ENCODE data around the gene FAF1.

Gene FAF1

GRCh38 chr1:50977575-50978143, 17.6 kb upstream of the FAF1 start:
- DNase-seq, result no peak

DNA sequence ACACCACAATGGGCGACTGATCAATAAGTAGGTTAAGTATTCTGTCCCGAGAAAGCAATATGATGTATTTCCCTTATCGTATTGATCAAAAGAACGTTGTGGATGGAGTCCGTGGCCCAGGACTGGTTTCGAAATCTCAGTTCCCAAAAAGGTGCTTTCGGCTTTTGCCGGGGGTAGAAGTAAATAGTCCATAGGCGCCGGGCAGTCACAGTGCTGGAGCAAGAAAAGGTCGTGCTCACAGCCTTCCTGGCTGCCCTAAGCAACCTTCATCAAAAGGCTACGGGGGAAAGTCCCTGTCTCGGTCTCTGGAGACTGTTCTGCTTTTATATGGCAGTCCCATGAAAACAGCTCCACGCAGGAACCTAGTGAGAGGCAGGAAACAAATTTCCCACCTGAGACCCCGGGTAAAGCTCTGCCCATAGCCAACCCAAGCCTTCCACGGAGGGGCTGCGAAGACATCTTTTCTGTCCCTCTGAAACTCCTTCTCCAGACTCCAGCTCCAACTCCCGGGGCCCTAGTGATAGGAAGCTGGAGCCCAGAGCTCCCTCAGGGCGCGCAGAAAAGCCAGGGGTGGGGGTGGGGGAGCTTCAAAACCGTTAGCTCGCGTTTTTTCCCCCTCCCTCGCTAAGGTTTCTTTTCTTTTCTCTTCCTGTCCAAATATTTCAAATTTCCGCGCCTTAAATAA, 17.0 kb upstream of the FAF1 start:
- no peak for DNase-seq

GRCh38 chr1:50976111-50976889, 16.2 kb upstream of the FAF1 start:
- no peak for DNase-seq

- DNase-seq, result no peak
Observed at GRCh38 chr1:50975436-50975835, 15.4 kb upstream of the FAF1 start.

DNA sequence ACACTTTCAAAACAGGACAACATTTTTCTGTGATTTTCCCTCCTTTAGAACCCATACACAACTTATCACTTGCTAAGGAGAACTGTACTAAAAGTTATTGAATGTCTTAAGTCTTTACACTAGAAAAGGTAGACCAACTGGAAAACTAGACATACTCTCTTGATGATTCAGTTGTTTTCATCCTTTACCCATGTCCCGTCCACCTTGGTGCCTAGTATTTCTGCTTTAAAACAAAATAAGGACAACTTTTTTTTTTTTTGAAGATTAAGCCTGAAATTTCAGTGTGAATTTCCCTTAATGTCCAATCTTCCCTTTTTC, 14.5 kb upstream of the FAF1 start:
- DNase-seq, result no peak

DNA sequence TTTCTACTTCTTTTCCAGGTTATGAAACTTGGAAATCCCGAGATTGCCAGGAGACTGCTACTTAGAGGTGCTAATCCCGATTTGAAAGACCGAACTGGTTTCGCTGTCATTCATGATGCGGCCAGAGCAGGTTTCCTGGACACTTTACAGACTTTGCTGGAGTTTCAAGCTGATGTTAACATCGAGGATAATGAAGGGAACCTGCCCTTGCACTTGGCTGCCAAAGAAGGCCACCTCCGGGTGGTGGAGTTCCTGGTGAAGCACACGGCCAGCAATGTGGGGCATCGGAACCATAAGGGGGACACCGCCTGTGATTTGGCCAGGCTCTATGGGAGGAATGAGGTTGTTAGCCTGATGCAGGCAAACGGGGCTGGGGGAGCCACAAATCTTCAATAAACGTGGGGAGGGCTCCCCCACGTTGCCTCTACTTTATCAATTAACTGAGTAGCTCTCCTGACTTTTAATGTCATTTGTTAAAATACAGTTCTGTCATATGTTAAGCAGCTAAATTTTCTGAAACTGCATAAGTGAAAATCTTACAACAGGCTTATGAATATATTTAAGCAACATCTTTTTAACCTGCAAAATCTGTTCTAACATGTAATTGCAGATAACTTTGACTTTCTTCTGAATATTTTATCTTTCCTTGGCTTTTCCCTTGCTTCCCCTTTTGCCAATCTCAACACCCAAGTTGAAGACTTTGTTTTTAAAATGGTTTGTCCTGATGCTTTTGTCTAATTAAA, 14.0 kb upstream of the FAF1 start:
- DNase-seq, result no peak

GRCh38 chr1:50973255-50973654, 13.2 kb upstream of the FAF1 start:
- no peak for DNase-seq

- no peak for DNase-seq
Observed at GRCh38 chr1:50972766-50973165, 12.7 kb upstream of the FAF1 start.

DNA sequence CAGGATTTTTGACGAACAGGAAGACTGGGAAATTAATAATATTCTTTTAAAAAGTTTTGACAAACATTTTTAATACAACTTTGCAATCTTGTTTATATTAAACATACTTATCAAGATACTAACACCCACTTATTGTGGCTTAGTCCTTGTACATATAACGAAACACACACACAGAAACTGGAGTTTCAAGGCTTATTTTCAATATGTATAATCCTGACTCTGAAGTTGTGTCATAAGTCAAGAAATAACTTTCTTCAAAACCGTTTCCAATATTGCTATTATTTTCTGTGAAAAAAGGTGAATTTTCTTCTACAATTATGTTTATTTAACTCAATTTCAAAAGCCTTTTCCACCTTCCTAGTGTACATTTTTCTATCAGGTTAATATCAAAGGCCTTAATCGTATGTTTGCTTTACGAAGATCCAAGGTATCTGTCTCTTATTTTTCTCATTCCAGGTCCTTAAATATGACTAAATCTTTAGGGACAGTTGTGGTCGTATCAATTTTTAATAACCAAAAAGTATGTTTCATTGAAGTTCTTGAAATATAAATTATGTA, 11.8 kb upstream of the FAF1 start:
- no peak for DNase-seq

DNA sequence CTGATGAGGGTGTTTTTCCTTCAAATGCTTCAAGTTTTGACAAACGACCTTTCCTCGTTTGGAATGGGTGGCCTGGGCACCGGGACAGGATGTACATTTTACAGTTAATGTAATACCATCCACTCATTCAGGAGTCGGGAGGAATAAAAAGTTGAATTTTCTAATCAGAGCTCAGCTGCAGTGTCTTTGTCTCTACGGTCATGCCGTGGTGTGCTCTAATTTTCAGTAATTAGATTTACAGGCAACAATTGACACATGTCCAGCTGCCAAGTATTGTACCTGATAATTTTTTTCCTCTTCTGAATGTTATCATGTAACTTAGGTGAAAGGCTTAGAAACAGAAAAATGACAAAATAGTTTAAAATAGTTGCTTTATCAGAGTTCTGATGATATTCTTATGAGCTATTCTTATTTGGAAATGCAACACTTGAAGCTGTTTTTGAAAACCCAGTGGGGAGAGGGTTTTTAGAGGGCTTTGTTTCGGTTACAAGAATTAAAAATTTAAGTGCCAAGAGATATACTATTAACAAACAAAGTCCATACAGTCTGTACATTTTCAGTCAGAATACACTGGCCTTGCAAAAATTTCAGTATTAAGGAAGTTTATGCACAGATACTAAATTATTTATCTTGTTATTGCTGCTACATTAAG, 11.0 kb upstream of the FAF1 start:
- no peak for DNase-seq

DNA sequence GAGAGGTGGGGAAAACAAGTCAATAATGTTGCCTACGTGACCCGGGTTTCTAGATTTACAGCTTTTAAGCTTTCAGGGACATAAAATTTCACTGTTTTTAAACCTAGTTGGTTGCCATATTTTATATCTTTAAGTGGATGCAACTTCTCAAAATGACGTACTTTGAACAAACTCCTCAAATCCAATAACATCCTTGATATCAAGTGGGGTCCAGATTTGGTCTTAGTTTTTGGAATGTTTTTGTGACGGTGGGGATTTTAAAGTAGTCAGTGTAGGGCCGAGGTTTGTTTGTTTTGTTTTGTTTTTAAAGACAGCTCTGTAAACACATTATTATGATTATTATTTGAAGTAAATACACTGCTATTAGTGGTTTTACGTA, 10.4 kb upstream of the FAF1 start:
- DNase-seq, result no peak

- DNase-seq, result peak; percentile 93
Observed at GRCh38 chr1:50969611-50970508, 9.8 kb upstream of the FAF1 start, which contains the start of gene CDKN2C. Gene CDKN2C (plus strand): TSS chr1:50970245. CDS start chr1:50970369, 124 bp downstream.

DNA sequence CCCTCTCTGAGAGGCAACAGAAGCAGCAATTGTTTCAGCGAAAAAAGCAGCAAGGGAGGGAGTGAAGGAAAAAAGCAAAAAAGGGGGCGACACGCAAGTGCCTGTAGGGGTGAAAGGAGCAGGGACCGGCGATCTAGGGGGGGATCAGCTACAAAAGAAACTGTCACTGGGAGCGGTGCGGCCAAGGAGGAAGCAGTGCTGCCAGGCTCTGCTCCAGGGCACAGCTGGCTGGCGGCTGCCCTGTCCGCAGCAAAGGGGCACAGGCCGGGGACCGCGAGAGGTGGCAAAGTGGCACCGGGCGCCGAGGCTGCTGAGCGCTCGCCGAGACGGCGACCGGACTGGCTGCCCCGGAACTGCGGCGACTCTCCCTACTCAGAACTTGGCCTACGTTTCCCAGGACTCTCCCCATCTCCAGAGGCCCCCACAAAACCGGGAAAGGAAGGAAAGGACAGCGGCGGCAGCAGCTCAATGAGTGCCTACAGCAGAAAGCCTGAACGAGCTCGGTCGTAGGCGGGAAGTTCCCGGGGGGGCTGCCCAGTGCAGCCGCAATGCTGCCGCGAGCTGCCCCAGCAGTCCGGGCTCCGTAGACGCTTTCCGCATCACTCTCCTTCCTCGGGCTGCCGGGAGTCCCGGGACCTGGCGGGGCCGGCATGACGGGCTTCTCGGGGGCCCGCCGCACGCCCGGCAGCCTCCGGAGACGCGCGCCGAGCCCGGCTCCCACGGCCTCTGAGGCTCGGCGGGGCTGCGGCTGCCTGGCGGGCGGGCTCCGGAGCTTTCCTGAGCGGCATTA, 8.9 kb upstream of the FAF1 start:
- DNase-seq, result no peak

- DNase-seq, result peak; percentile 90
Observed at GRCh38 chr1:50968158-50968820, 8.2 kb upstream of the FAF1 start.

GRCh38 chr1:50967416-50968157, 7.5 kb upstream of the FAF1 start:
- no peak for DNase-seq

- no peak for DNase-seq
Observed at GRCh38 chr1:50966991-50967390, 6.9 kb upstream of the FAF1 start.

- no peak for DNase-seq
Observed at GRCh38 chr1:50964863-50965262, 4.8 kb upstream of the FAF1 start.

- DNase-seq, result no peak
Observed at GRCh38 chr1:50959303-50959912, 659 bp downstream of the FAF1 start.

GRCh38 chr1:50955116-50955515, 5.0 kb downstream of the FAF1 start:
- DNase-seq, result no peak
